A549 (cell line): ENCODE data around the gene ELAPOR1. TPM values are rescaled to one million over a fixed set of nuclear protein-coding genes. Genes with fewer than 3 reads are reported as not detected.

Source experiments
- ATAC-seq, 2 experiments: fragments of 200-7000 bp in 1 of 2; fragments of >200 bp in 1 of 2; cut with Nextera tagmentation in 1 of 2; cut with Tn5 transposase in 1 of 2; 3 replicates each; pipeline versions ENCODE4 v1.8.0 to v1.9.1; 2018 to 2020; ENCODE audit warnings: mild to moderate bottlenecking in 1 of 2, moderate library complexity in 1 of 2
- CTCF ChIA-PET: fragments of 300-600 bp; sonication (Branson Sonifier 250); formaldehyde crosslinking; extraction: SDS; loops from one replicate; lab custom pipeline; 2021; ENCODE audit warnings: antibody characterized with exemption, inconsistent platforms; lab: Yijun Ruan, JAX
- POLR2A ChIA-PET: fragments of 350-600 bp; formaldehyde crosslinking; extraction: SDS; loops from one replicate; lab custom pipeline; 2021; ENCODE audit warnings: antibody characterized with exemption, inconsistent platforms; lab: Yijun Ruan, JAX
- DNase-seq, 2 experiments: peaks; one replicate each; pipeline versions ENCODE4 v3.0.0 to v3.0.0-alpha.2; 2011 to 2016; ENCODE audit warnings: low read depth in 1 of 2, low spot score in 1 of 2
- FAIRE-seq: peaks from 2 replicates; lab custom pipeline; 2011; peaks lifted over from hg19 to GRCh38; lab: Jason Lieb, UNC
- H3K27ac ChIP-seq, 2 experiments: fragments of >200 bp; sonication (Bioruptor Twin); formaldehyde crosslinking; 3 replicates each; pipeline ENCODE4 v1.5.1; 2016 to 2017
- H3K4me1 ChIP-seq: fragments of >200 bp; sonication (Bioruptor Twin); formaldehyde crosslinking; 3 replicates; pipeline ENCODE4 v1.6.1; 2016
- H3K4me2 ChIP-seq: fragments of >200 bp; sonication (Bioruptor Twin); formaldehyde crosslinking; 3 replicates; pipeline ENCODE4 v1.6.1; 2016
- H3K4me3 ChIP-seq: fragments of >200 bp; sonication (Bioruptor Twin); formaldehyde crosslinking; 3 replicates; pipeline ENCODE4 v1.5.1; 2016
- H3K9me3 ChIP-seq: fragments of >200 bp; sonication (Bioruptor Twin); formaldehyde crosslinking; 3 replicates; pipeline ENCODE4 v1.6.1; 2016
- CHD4 ChIP-seq: fragments of 200-600 bp; sonication (generic); IDR thresholded peaks from 2 replicates; pipeline ENCODE4 v1.6.1; 2016; ENCODE audit warnings: antibody characterized with exemption, mild to moderate bottlenecking, borderline replicate concordance
- EHF ChIP-seq: fragments of 250-450 bp; sonication (Bioruptor Pico); IDR thresholded peaks from 2 replicates; pipeline ENCODE4 v1.5.0; 2020; ENCODE audit warnings: mild to moderate bottlenecking
- EP300 ChIP-seq, 2 experiments: fragments of >200 bp; sonication (Bioruptor Twin); formaldehyde crosslinking; IDR thresholded peaks; 2 replicates in 1 of 2; 3 replicates in 1 of 2; pipeline ENCODE4 v1.6.1; 2016 to 2017
- FOSL2 ChIP-seq, 2 experiments: fragments of 450-650 bp in 1 of 2; fragments of >200 bp in 1 of 2; sonication (Bioruptor Twin) in 1 of 2; formaldehyde crosslinking; IDR thresholded peaks; 2 replicates each; pipeline versions ENCODE4 v1.5.0 to v1.6.1; 2016 to 2020; ENCODE audit warnings: mild to moderate bottlenecking in 1 of 2, moderate library complexity in 1 of 2
- GATA3 ChIP-seq: IDR thresholded peaks from 2 replicates; pipeline ENCODE4 v1.6.1; 2012; ENCODE audit warnings: borderline replicate concordance
- HEYL ChIP-seq: fragments of 250-450 bp; sonication (Bioruptor Pico); IDR thresholded peaks from 2 replicates; pipeline ENCODE4 v1.8.0; 2021; ENCODE audit warnings: mild to moderate bottlenecking, moderate library complexity
- KDM1A ChIP-seq: fragments of 200-600 bp; sonication (generic); IDR thresholded peaks from 2 replicates; pipeline ENCODE4 v1.6.1; 2016; ENCODE audit warnings: low read depth, mild to moderate bottlenecking
- MYC ChIP-seq: IDR thresholded peaks from 2 replicates; pipeline ENCODE4 v1.6.1; 2012; ENCODE audit warnings: mild to moderate bottlenecking, inconsistent platforms, low read length, improper control_type of control experiment, borderline replicate concordance
- RFX5 ChIP-seq: fragments of 450-650 bp; IDR thresholded peaks from 2 replicates; pipeline ENCODE4 v1.7.1; 2014; ENCODE audit warnings: antibody characterized with exemption, mild to moderate bottlenecking, moderate library complexity
- SMC3 ChIP-seq: fragments of >200 bp; sonication (Bioruptor Twin); formaldehyde crosslinking; IDR thresholded peaks from 3 replicates; pipeline ENCODE4 v1.6.1; 2018; ENCODE audit warnings: inconsistent platforms
- TP53 ChIP-seq: fragments of 250-450 bp; sonication (Bioruptor Pico); IDR thresholded peaks from 2 replicates; pipeline ENCODE4 v1.5.0; 2021; ENCODE audit warnings: mild to moderate bottlenecking, moderate library complexity
- WGBS: methylation state at CpG from one replicate; pipeline ENCODE4 v1.1.6; 2017; ENCODE audit errors: missing lambda C conversion rate; 5-methylcytosine and 5-hydroxymethylcytosine counted together
- polyA plus RNA-seq, 4 experiments: library from polyadenylated mRNA; depleted of rRNA in 3 of 4; stranded (reverse); fragments of >200 nt; fragmentation: RNase III in 1 of 4; extraction: RNeasy Plus Mini Kit Qiagen cat#74134 plus additional on column Dnase treatment in 1 of 4; gene quantifications; 2 replicates in 3 of 4; 3 replicates in 1 of 4; pipeline ENCODE4 v1.2.3, GENCODE V29; 2011 to 2017
- TF ChIP-seq, protein P1 (sequence below): IDR thresholded peaks from 2 replicates; pipeline ENCODE4 v1.6.1; 2012
- TF ChIP-seq, protein P2 (sequence below): fragments of 150-350 bp; IDR thresholded peaks from 2 replicates; pipeline ENCODE4 v1.6.1; 2014; ENCODE audit warnings: low read depth, mild to moderate bottlenecking, low read length
- TF ChIP-seq, protein P3 (sequence below): fragments of 250-450 bp; sonication (Bioruptor Pico); IDR thresholded peaks from 2 replicates; pipeline ENCODE4 v1.5.0; 2020; ENCODE audit warnings: low read depth, mild to moderate bottlenecking, moderate library complexity
- TF ChIP-seq, protein P4 (sequence below): fragments of 250-450 bp; sonication (Bioruptor Pico); IDR thresholded peaks from 2 replicates; pipeline ENCODE4 v1.5.0; 2021; ENCODE audit warnings: mild to moderate bottlenecking, moderate library complexity, borderline replicate concordance

The ELAPOR1 gene
- polyA plus RNA-seq, 2 of the 4 experiments (the other 2 are of a cell fraction), result 0.37 to 0.56 TPM

DNA sequence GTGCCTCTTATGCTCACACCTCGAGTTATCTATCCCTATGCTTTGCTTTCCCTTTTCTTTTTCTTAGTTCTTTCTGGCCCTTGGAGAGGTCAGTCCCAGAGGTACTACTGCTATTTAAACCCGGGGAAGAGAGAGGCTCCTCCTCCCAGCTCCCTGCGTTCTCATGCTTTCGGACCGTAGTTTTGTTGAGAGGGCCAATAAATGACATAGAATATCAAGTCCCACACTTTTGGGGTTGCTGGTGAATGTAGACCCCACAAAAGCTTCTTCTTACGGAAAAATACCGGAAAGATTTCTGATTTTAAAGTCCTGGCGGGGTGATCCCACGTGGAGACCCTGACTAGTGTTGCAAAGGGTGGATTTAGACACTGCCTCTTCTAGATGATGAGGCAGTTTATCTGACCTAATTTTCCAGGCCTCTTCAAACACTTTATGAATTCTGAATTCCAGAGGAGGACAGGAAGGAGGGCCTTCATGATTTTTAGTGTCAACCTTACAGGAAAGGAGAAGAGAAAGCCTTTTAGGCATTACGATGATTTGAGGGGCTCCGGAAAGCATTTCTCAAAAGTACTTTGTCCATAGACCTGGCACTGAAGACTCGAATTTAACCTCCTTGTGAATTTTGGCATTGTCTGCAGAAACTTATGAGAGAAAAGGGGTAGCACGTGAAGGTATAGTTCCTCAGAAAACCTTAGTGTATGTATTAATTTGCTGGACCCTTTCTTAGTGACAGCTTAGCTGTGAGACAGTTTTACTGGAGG, 22.7 kb upstream of the ELAPOR1 start:
- FAIRE-seq (no peak), ATAC-seq (peak; percentile 85 to 86), DNase-seq (peak; percentile 46 to 47)
- Histone ChIP-seq H3K9me3 (no peaks in the 10 kb centered on the region), H3K4me2 (peak overlapping the region; percentile 96), H3K27ac (peak overlapping the region; percentile 95), H3K4me3 (peak overlapping the region; percentile 78), H3K4me1 (peaks cover 12% of the 10 kb centered on the region)
- 10% methylated on average over 10 of the region's 13 CpGs for WGBS
- ChIA-PET CTCF (interaction anchor here (0.9 to 2.8 kb wide), 3 partner anchors 9 to 21 kb away, joined by 6 to 20 read pairs (median 12); partner anchors contain the start of gene TAF13), POLR2A (interaction anchor here (2.1 to 3.0 kb wide), 2 partner anchors 9 to 15 kb away, joined by 10 to 51 read pairs; partner anchors contain the start of gene TAF13)
- TF ChIP-seq RFX5 (no peak), HEYL (CRISPR knock-in tag) (no peak), MYC (no peak; the same call in 1 of the 2 replicates)
- TF ChIP-seq, protein P1, sequence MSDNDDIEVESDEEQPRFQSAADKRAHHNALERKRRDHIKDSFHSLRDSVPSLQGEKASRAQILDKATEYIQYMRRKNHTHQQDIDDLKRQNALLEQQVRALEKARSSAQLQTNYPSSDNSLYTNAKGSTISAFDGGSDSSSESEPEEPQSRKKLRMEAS, result peak; percentile 50; the same call in 1 of the 2 replicates

DNA sequence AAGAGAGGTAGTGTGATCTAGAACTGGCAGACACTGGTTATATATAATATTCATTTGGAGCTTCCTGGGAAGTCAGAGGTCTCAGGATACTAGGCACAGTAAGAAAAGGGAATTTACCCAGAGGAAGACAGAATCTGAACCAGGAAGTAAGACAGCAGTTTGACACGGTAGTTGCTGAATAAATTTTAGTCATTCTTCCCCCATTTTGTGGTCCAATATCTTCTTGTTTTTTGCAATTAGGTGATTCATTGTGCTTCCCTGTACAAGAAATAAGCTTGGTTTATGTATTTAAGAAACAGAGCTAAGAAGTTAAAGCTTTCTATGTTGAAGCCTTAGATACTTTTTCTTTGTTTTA, 22.1 kb upstream of the ELAPOR1 start:
- no peak for ATAC-seq
- peak overlapping the region; percentile 95 for H3K27ac ChIP-seq
- TF ChIP-seq FOSL2 (IDR thresholded peaks at IDR 0.05), result no peak
- TF ChIP-seq FOSL2 (CRISPR knock-in tag; IDR thresholded peaks at IDR 0.05), result 0 out of 2 replicates have a peak, but pooled peaks have one; percentile 16
- TF ChIP-seq KDM1A, result no peak
- no peak for FAIRE-seq
- H3K9me3 ChIP-seq, result no peaks in the 10 kb centered on the region
- H3K4me2 ChIP-seq, result peak overlapping the region; percentile 96
- peak in 1 of 2 experiments; percentile 23 for DNase-seq
- ChIA-PET POLR2A (interaction anchor here (2.1 to 3.0 kb wide), 2 partner anchors 9 to 16 kb away, joined by 10 to 51 read pairs; partner anchors contain the start of gene TAF13), CTCF (interaction anchor here (2.8 kb wide), 2 partner anchors 8 to 20 kb away, joined by 12 to 20 read pairs; a partner anchor contains a TSS)
- H3K4me1 ChIP-seq, result peaks cover 12% of the 10 kb centered on the region
- H3K4me3 ChIP-seq, result peak overlapping the region; percentile 78
- 0% methylated on average over 1 of the region's 1 CpG for WGBS

DNA sequence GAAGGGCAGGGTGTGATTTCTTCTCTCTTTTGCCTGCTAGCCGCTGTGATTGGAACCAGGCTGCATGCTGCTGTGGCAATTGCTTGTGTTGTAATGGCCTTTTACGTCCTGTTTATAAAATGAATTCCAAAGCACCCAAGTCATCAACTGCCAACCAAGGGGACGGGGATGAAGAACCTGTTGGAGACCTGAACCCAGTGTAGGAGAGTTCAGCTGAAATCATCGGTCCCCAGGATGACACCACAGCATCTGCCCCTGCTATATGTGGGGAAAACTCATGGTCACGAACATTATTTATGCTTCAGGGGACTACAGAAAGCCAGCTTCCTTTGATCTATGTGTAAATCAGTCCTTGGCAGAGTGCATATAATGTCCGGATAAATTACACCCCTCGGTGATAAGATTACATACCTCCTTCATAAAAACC, 19.5 kb upstream of the ELAPOR1 start:
- POLR2A ChIA-PET, result no interaction called here
- no peak overlapping the region for H3K4me3 ChIP-seq
- WGBS, result 76% methylated on average over 7 of the region's 7 CpGs
- DNase-seq (no peak), ATAC-seq (no peak), FAIRE-seq (no peak)
- H3K4me1 ChIP-seq, result peaks cover 13% of the 10 kb centered on the region
- no peaks in the 10 kb centered on the region for H3K9me3 ChIP-seq
- TF ChIP-seq EP300 (IDR thresholded peaks at IDR 0.05), result no peak
- TF ChIP-seq, protein P2, sequence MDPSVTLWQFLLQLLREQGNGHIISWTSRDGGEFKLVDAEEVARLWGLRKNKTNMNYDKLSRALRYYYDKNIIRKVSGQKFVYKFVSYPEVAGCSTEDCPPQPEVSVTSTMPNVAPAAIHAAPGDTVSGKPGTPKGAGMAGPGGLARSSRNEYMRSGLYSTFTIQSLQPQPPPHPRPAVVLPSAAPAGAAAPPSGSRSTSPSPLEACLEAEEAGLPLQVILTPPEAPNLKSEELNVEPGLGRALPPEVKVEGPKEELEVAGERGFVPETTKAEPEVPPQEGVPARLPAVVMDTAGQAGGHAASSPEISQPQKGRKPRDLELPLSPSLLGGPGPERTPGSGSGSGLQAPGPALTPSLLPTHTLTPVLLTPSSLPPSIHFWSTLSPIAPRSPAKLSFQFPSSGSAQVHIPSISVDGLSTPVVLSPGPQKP, result no peak
- no peak for TF ChIP-seq EHF (CRISPR knock-in tag)
- no peak for TF ChIP-seq SMC3
- TF ChIP-seq GATA3, result no peak
- TF ChIP-seq, protein P3, sequence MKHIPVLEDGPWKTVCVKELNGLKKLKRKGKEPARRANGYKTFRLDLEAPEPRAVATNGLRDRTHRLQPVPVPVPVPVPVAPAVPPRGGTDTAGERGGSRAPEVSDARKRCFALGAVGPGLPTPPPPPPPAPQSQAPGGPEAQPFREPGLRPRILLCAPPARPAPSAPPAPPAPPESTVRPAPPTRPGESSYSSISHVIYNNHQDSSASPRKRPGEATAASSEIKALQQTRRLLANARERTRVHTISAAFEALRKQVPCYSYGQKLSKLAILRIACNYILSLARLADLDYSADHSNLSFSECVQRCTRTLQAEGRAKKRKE, result no peak
- TF ChIP-seq CHD4, result no peak
- TF ChIP-seq, protein P4, sequence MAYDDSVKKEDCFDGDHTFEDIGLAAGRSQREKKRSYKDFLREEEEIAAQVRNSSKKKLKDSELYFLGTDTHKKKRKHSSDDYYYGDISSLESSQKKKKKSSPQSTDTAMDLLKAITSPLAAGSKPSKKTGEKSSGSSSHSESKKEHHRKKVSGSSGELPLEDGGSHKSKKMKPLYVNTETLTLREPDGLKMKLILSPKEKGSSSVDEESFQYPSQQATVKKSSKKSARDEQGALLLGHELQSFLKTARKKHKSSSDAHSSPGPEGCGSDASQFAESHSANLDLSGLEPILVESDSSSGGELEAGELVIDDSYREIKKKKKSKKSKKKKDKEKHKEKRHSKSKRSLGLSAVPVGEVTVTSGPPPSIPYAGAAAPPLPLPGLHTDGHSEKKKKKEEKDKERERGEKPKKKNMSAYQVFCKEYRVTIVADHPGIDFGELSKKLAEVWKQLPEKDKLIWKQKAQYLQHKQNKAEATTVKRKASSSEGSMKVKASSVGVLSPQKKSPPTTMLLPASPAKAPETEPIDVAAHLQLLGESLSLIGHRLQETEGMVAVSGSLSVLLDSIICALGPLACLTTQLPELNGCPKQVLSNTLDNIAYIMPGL (CRISPR knock-in tag), result no peak
- no peak for TF ChIP-seq TP53 (CRISPR knock-in tag)
- H3K4me2 ChIP-seq, result no peak overlapping the region
- H3K27ac ChIP-seq, result peak overlapping the region in 1 of 2 experiments; percentile 22; a peak in 1 of 6 replicates
- CTCF ChIA-PET, result interaction anchor here (0.9 kb wide), 1 partner anchor 18 kb away, joined by 4 read pairs; a partner anchor contains a TSS
